ENCODE data around the gene CST5. TPM values are rescaled to one million over a fixed set of nuclear protein-coding genes. Genes with fewer than 3 reads are reported as not detected.
"Not testable (repeated sequence)": the region's sequence is repeated elsewhere in the genome, so short reads cannot be mapped to it uniquely, and the experiment has no call there.

The CST5 gene
- total RNA-seq, 2 experiments from 2014 or later: not detected

- no peaks in the 10 kb centered on the region for H3K36me3 Mint-ChIP-seq (ENCODE audit: low read depth)
- H3K9me3 Mint-ChIP-seq: no peaks in the 10 kb centered on the region
- peaks cover 2% of the 10 kb centered on the region for H3K27me3 Mint-ChIP-seq
- no peak overlapping the region for H3K27ac Mint-ChIP-seq
- DNase-seq: no peak
- H3K4me1 Mint-ChIP-seq: no peaks in the 10 kb centered on the region
- POLR2A ChIA-PET: no interaction called here
- CTCF ChIA-PET: no interaction called here
- no peak overlapping the region for H3K4me3 Mint-ChIP-seq
These were observed 21.5 kb downstream of the CST5 start for GRCh38 chr20:23857962-23858595.

GRCh38 chr20:23856736-23857135, 22.8 kb downstream of the CST5 start:
- Mint-ChIP-seq H3K27ac (no peak overlapping the region), H3K27me3 (no peaks in the 10 kb centered on the region), H3K4me3 (no peak overlapping the region), H3K4me1 (no peaks in the 10 kb centered on the region), H3K9me3 (no peaks in the 10 kb centered on the region), H3K36me3 (ENCODE audit: low read depth) (no peaks in the 10 kb centered on the region)
- DNase-seq: no peak
- POLR2A ChIA-PET: no interaction called here
- CTCF ChIA-PET: no interaction called here

GRCh38 chr20:23856226-23856625, 23.3 kb downstream of the CST5 start:
- Mint-ChIP-seq H3K4me3 (no peak overlapping the region), H3K4me1 (no peaks in the 10 kb centered on the region), H3K9me3 (no peaks in the 10 kb centered on the region), H3K27me3 (no peaks in the 10 kb centered on the region), H3K36me3 (ENCODE audit: low read depth) (no peaks in the 10 kb centered on the region), H3K27ac (no peak overlapping the region)
- CTCF ChIA-PET: no interaction called here
- POLR2A ChIA-PET: no interaction called here
- no peak for DNase-seq

GRCh38 chr20:23841693-23842092, 37.9 kb downstream of the CST5 start:
- no peaks in the 10 kb centered on the region for H3K4me1 Mint-ChIP-seq
- no peak overlapping the region for H3K4me3 Mint-ChIP-seq
- H3K27ac Mint-ChIP-seq: no peak overlapping the region
- POLR2A ChIA-PET: no interaction called here
- no peaks in the 10 kb centered on the region for H3K9me3 Mint-ChIP-seq
- CTCF ChIA-PET: no interaction called here
- DNase-seq: no peak
- peaks cover 4% of the 10 kb centered on the region for H3K27me3 Mint-ChIP-seq
- H3K36me3 Mint-ChIP-seq (ENCODE audit: low read depth): no peaks in the 10 kb centered on the region

- Mint-ChIP-seq H3K4me3 (no peak overlapping the region), H3K9me3 (peaks cover 3% of the 10 kb centered on the region), H3K27ac (no peak overlapping the region), H3K36me3 (ENCODE audit: low read depth) (no peaks in the 10 kb centered on the region), H3K4me1 (no peaks in the 10 kb centered on the region), H3K27me3 (peaks cover 4% of the 10 kb centered on the region)
- no peak for DNase-seq
- POLR2A ChIA-PET: no interaction called here
- CTCF ChIA-PET: interaction anchor here (0.6 kb wide), 1 partner anchor 13 kb away, joined by 5 read pairs; no protein-coding TSS in a partner anchor
These were observed 43.8 kb downstream of the CST5 start for GRCh38 chr20:23835716-23836115.

- no peaks in the 10 kb centered on the region for H3K4me1 Mint-ChIP-seq
- H3K27ac Mint-ChIP-seq: no peak overlapping the region
- POLR2A ChIA-PET: no interaction called here
- no peaks in the 10 kb centered on the region for H3K36me3 Mint-ChIP-seq (ENCODE audit: low read depth)
- no peak for DNase-seq
- peaks cover 3% of the 10 kb centered on the region for H3K9me3 Mint-ChIP-seq
- no peaks in the 10 kb centered on the region for H3K27me3 Mint-ChIP-seq
- CTCF ChIA-PET: no interaction called here
- no peak overlapping the region for H3K4me3 Mint-ChIP-seq
These were observed 46.6 kb downstream of the CST5 start for GRCh38 chr20:23832775-23833513.

GRCh38 chr20:23831961-23832360, 47.6 kb downstream of the CST5 start:
- H3K4me1 Mint-ChIP-seq; CTCF ChIA-PET; H3K36me3 Mint-ChIP-seq (ENCODE audit: low read depth); POLR2A ChIA-PET; H3K4me3 Mint-ChIP-seq; H3K27me3 Mint-ChIP-seq; H3K27ac Mint-ChIP-seq; H3K9me3 Mint-ChIP-seq; DNase-seq: not testable (repeated sequence)

GRCh38 chr20:23826541-23827021, 53.0 kb downstream of the CST5 start, which contains the start of gene CST2:
Gene CST2, minus strand, starts transcription at chr20:23826729. Its CDS starts 69 bp downstream, at chr20:23826660.
- Mint-ChIP-seq H3K27me3 (no peaks in the 10 kb centered on the region), H3K27ac (no peak within 1 kb of the TSS), H3K36me3 (ENCODE audit: low read depth) (no peaks in the 10 kb centered on the region), H3K9me3 (no peaks in the 10 kb centered on the region), H3K4me3 (no peak within 1 kb of the TSS), H3K4me1 (no peaks in the 10 kb centered on the region)
- ChIA-PET POLR2A (no interaction called here), CTCF (no interaction called here)
- no peak for DNase-seq

Other genes with a start within 250 kb of the CST5 start
- under 1 TPM; 0.55 to 0.76 TPM for gene CST3, start 241.8 kb downstream of the CST5 start, total RNA-seq
- not detected for gene CST4, start 190.7 kb downstream of the CST5 start, total RNA-seq
- not detected for gene CST1, start 128.8 kb downstream of the CST5 start, total RNA-seq
- not detected for gene CST2, start 53.0 kb downstream of the CST5 start, total RNA-seq
- gene GGTLC1, start 109.0 kb upstream of the CST5 start, total RNA-seq: not detected

Measured in activated CD4-positive, alpha-beta memory T cell treated with anti-CD3 and anti-CD28 coated beads, Interleukin-2, amount 10 ng/mL, durations not matched to agents 7 days and 5 days (primary cell).